ENCODE data around the gene PPFIA1. TPM values are rescaled to one million over a fixed set of nuclear protein-coding genes. Genes with fewer than 3 reads are reported as not detected.

Gene PPFIA1
- total and polyA plus RNA-seq, 2 of the 13 experiments (the other 11 are each of a cell fraction or from before 2014, with no cell fraction given): 29.9 to 45.2 TPM

DNA sequence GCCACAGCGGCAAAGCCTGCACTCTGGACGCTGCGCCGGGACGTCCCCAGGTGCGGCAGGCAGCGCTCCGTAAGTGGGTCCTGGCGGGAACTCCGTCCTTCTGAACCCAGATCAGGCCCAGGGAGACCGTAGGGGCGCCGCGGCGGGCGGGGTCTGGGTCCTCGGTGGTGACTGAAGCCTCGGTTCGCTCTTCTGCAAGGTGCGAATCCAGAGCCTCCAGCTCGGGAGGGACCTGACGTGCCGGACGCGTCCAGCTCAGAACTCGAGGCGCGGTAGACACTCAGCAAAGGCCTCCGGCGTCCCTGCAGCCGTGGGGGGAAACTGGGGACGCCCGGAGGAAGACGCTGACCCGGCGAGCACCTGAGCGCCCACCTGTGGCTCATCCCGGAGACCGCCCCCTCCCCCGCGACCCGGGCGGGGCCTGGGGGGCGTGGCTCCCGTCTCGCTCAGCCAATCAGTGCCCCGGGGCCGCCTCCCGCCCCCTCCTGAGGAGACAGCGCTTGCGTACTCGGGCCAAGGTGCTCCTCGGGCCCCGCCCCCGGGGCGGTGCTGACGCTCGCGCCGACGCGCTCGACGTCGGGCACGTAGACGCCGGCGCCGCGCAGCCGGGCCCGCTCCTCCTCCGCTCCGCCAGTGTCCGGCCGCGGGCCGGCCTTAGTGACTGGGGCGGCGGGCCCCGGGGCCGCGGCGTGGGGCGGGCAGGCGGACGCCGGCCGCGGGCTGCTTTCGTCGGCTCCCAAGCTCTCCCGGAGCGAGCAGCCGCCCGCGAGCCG, at the start of gene PPFIA1 (continued):
- TF ChIP-seq KMT2B (CRISPR knock-in tag; IDR thresholded peaks at IDR 0.05): no peak; the same call in 1 of the 2 replicates
- peak; percentile 53; the same call in 1 of the 2 replicates for TF ChIP-seq PHF21A (CRISPR knock-in tag; IDR thresholded peaks at IDR 0.05)
- peak; percentile 63; the same call in 1 of the 2 replicates for TF ChIP-seq KDM5B (CRISPR knock-in tag; IDR thresholded peaks at IDR 0.05; ENCODE audit: borderline replicate concordance)
- TF ChIP-seq SOX5 (CRISPR knock-in tag; IDR thresholded peaks at IDR 0.05; ENCODE audit: borderline replicate concordance): no peak
- no peak for TF ChIP-seq KAT8 (CRISPR knock-in tag; IDR thresholded peaks at IDR 0.05)
- no peak for TF ChIP-seq MED8 (CRISPR knock-in tag; IDR thresholded peaks at IDR 0.05; ENCODE audit: insufficient replicate concordance)
- TF ChIP-seq ASH2L (IDR thresholded peaks at IDR 0.05; ENCODE audit: insufficient read length, low read depth, low read length): peak; percentile 30
- TF ChIP-seq SNAPC2 (CRISPR knock-in tag; IDR thresholded peaks at IDR 0.05): 0 out of 2 replicates have a peak, but pooled peaks have one; percentile 19
- TF ChIP-seq NFATC3 (CRISPR knock-in tag; IDR thresholded peaks at IDR 0.05): peak; percentile 85; the same call in 1 of the 2 replicates
- TF ChIP-seq ELF3 (CRISPR knock-in tag; IDR thresholded peaks at IDR 0.05): no peak
- peak; percentile 51; the same call in 1 of the 2 replicates for TF ChIP-seq DMAP1 (CRISPR knock-in tag; IDR thresholded peaks at IDR 0.05)
- TF ChIP-seq SP2 (CRISPR knock-in tag; IDR thresholded peaks at IDR 0.05): peak; percentile 61
- TF ChIP-seq RBM22 (optimal IDR thresholded peaks at IDR 0.05; ENCODE audit: low read length): no peak
- TF ChIP-seq SALL1 (CRISPR knock-in tag; IDR thresholded peaks at IDR 0.05): peak; percentile 67; the same call in 1 of the 2 replicates
- TF ChIP-seq ZNF343 (CRISPR knock-in tag; IDR thresholded peaks at IDR 0.05): 0 out of 2 replicates have a peak, but pooled peaks have one; percentile 7

DNA sequence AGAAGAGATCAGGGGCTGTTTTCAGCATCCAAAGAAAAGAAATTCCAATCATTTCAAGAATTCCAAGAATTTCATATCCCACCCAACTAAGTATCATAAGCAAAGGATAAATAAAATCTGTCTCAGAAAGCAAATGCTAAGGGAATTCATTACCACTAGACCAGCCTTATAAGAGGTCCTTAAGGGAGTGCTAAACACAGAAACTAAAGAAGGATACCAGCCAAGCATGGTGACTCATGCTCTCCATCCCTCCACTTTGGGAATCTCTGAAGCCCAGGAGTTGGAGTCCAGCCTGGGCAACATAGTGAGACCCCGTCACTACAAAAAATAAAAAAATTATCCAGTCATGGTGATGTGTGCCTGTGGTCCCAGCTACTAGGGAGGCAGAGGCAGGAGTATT, 49.6 kb upstream of the PPFIA1 start:
- Histone ChIP-seq H3K4me1 (ENCODE audit: insufficient read depth, low read length) (peaks cover 21% of the 10 kb centered on the region; the same call in 1 of the 2 replicates), H3K4me3 (replicated peaks in 1 of 3; ENCODE audit: insufficient read depth in 1 of 3, low read depth in 2 of 3, low read length in 3 of 3) (no peak overlapping the region), H3K27ac (ENCODE audit: extremely low read length, insufficient read depth, low read length) (no peak overlapping the region), H3K4me2 (ENCODE audit: low read depth, low read length) (no peak overlapping the region), H2AFZ (ENCODE audit: low read length) (no peak overlapping the region), H3K27me3 (ENCODE audit: control insufficient read depth in 1 of 2, insufficient read depth in 2 of 2, low read length in 2 of 2) (peaks cover 1 to 19% of the 10 kb centered on the region in 2 experiments; a peak in 4 of 5 replicates), H3K9ac (ENCODE audit: insufficient read depth, low read depth, low read length) (no peak overlapping the region), H3K79me2 (ENCODE audit: insufficient read depth, low read length) (no peaks in the 10 kb centered on the region), H3K36me3 (replicated peaks in 1 of 2; ENCODE audit: control insufficient read depth in 1 of 2, insufficient read depth in 2 of 2, low read length in 2 of 2) (no peaks in the 10 kb centered on the region), H4K20me1 (ENCODE audit: insufficient read depth, low read length) (no peaks in the 10 kb centered on the region), H3K9me3 (ENCODE audit: low read length) (no peaks in the 10 kb centered on the region)
- 40% methylated on average over 1 of the region's 1 CpG for WGBS (ENCODE audit: low lambda C conversion rate)
- CTCF ChIA-PET (ENCODE audit: low intra/inter-chr PET ratio, low total read pairs): no interaction called here
- no peak for DNase-seq (ENCODE audit: low spot score)
- POLR2A ChIA-PET: no interaction called here
- no peak for ATAC-seq
- no TSS peak for BruUV-seq (replicated peaks)
- no peak for FAIRE-seq
- in situ Hi-C loops (cut with HindIII; ENCODE audit: extremely low pct_ligation_motif_present, low pct_unique_long_range_greater_than_20kb): no loop called here
- intact Hi-C loops (cut with micrococcal nuclease; ENCODE audit: unreplicated experiment): no loop called here
- TF ChIP-seq, protein P1, sequence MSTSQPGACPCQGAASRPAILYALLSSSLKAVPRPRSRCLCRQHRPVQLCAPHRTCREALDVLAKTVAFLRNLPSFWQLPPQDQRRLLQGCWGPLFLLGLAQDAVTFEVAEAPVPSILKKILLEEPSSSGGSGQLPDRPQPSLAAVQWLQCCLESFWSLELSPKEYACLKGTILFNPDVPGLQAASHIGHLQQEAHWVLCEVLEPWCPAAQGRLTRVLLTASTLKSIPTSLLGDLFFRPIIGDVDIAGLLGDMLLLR (CRISPR knock-in tag; IDR thresholded peaks at IDR 0.05): no peak
- TF ChIP-seq, protein P2, sequence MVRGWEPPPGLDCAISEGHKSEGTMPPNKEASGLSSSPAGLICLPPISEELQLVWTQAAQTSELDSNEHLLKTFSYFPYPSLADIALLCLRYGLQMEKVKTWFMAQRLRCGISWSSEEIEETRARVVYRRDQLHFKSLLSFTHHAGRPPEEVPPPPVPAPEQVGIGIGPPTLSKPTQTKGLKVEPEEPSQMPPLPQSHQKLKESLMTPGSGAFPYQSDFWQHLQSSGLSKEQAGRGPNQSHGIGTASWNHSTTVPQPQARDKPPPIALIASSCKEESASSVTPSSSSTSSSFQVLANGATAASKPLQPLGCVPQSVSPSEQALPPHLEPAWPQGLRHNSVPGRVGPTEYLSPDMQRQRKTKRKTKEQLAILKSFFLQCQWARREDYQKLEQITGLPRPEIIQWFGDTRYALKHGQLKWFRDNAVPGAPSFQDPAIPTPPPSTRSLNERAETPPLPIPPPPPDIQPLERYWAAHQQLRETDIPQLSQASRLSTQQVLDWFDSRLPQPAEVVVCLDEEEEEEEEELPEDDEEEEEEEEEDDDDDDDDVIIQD (CRISPR knock-in tag; IDR thresholded peaks at IDR 0.05; ENCODE audit: low read depth): no peak
- TF ChIP-seq ZNF121 (CRISPR knock-in tag; IDR thresholded peaks at IDR 0.05) (0 out of 2 replicates have a peak, but pooled peaks have one; percentile 25), ZNF713 (CRISPR knock-in tag; IDR thresholded peaks at IDR 0.05) (no peak), ZNF652 (CRISPR knock-in tag; IDR thresholded peaks at IDR 0.05; ENCODE audit: borderline replicate concordance, low read depth) (no peak), SRF (IDR thresholded peaks at IDR 0.05; ENCODE audit: low read depth, low read length) (no peak)

Data from HepG2 (cell line).